K562 (cell line): Measurements from ENCODE around the gene HOPX. TPM values are rescaled to one million over a fixed set of nuclear protein-coding genes. Genes with fewer than 3 reads are reported as not detected.
"Not testable (repeated sequence)": the region's sequence is repeated elsewhere in the genome, so short reads cannot be mapped to it uniquely, and the experiment has no call there.

Source experiments
- ATAC-seq: fragments of 200-7000 bp; cut with Tn5 transposase; 3 replicates; pipeline ENCODE4 v1.9.1; 2020; ENCODE audit warnings: moderate library complexity
- BruUV-seq: library from RNA; stranded (reverse); fragments of 400-500 nt; replicated peaks from 2 replicates; lab custom pipeline; 2021; lab: Mats Ljungman, UMichigan
- CTCF ChIA-PET: fragments of 300-600 bp; formaldehyde crosslinking; extraction: SDS; loops from one replicate; lab custom pipeline; 2021; ENCODE audit warnings: low intra/inter-chr PET ratio; lab: Yijun Ruan, JAX
- POLR2A ChIA-PET: fragments of 300-600, 350-650 bp; sonication (Branson Sonifier 250); formaldehyde crosslinking; extraction: SDS; loops from one replicate; lab custom pipeline; 2021; ENCODE audit warnings: antibody characterized with exemption, inconsistent platforms; lab: Yijun Ruan, JAX
- DNase-seq, 4 experiments: peaks; one replicate each; pipeline versions ENCODE4 v3.0.0 to v3.0.0-alpha.2; 2011 to 2018; ENCODE audit warnings: low spot score in 3 of 4, mixed read lengths in 3 of 4; ENCODE audit errors: extremely low read depth in 1 of 4
- FAIRE-seq: peaks from 2 replicates; lab custom pipeline; 2011; peaks lifted over from hg19 to GRCh38; lab: Jason Lieb, UNC
- H2AFZ ChIP-seq: 2 replicates; pipeline ENCODE4 v1.6.0; 2011; ENCODE audit warnings: low read depth, low read length, control low read depth, inconsistent platforms
- H3K27ac ChIP-seq: fragments of 200-600 bp; 3 replicates; pipeline ENCODE4 v1.8.0; 2011; ENCODE audit warnings: low read depth, mild to moderate bottlenecking, control low read depth, inconsistent platforms, low read length, moderate library complexity, mixed read lengths; ENCODE audit errors: extremely low read depth
- H3K27me3 ChIP-seq, 2 experiments: fragments of 300-600 bp in 1 of 2; 2 replicates in 1 of 2; 3 replicates in 1 of 2; pipeline versions ENCODE4 v1.6.0 to v1.8.0; 2011; ENCODE audit warnings: inconsistent platforms in 2 of 2, low read length in 2 of 2, mild to moderate bottlenecking in 1 of 2, mixed read lengths in 1 of 2, moderate library complexity in 1 of 2; ENCODE audit not compliant: control insufficient read depth in 2 of 2, insufficient read depth in 2 of 2
- H3K36me3 ChIP-seq: fragments of 300-600 bp; 3 replicates; pipeline ENCODE4 v1.8.0; 2011; ENCODE audit warnings: mild to moderate bottlenecking, low read length, inconsistent platforms; ENCODE audit not compliant: control insufficient read depth, insufficient read depth
- H3K4me1 ChIP-seq, 2 experiments: fragments of 200-600 bp in 1 of 2; replicated peaks in 1 of 2; 2 replicates in 1 of 2; 3 replicates in 1 of 2; pipeline versions ENCODE4 v1.5.1 to v1.8.0; 2011; ENCODE audit warnings: inconsistent platforms in 2 of 2, low read length in 2 of 2, mild to moderate bottlenecking in 1 of 2, mixed read lengths in 1 of 2, moderate library complexity in 1 of 2; ENCODE audit not compliant: control insufficient read depth in 2 of 2, insufficient read depth in 2 of 2
- H3K4me2 ChIP-seq: 2 replicates; pipeline ENCODE4 v1.6.1; 2011; ENCODE audit warnings: low read length, control low read depth, inconsistent platforms, mixed read lengths; ENCODE audit not compliant: insufficient read depth
- H3K4me3 ChIP-seq: fragments of 200-600 bp; sonication (generic), shearing (Covaris generic); 2 replicates; pipeline ENCODE4 v1.5.1; 2016; ENCODE audit warnings: control low read depth, inconsistent platforms
- H3K79me2 ChIP-seq: fragments of 200-600 bp; 3 replicates; pipeline ENCODE4 v1.8.0; 2011; ENCODE audit warnings: low read length, inconsistent platforms; ENCODE audit not compliant: control insufficient read depth, insufficient read depth
- H3K9ac ChIP-seq, 2 experiments: 2 replicates each; pipeline versions ENCODE4 v1.6.0 to v1.6.1; 2011; ENCODE audit warnings: low read depth in 2 of 2, low read length in 2 of 2, control low read depth in 1 of 2, inconsistent platforms in 1 of 2, mild to moderate bottlenecking in 1 of 2, mixed read lengths in 1 of 2; ENCODE audit not compliant: insufficient read depth in 1 of 2
- H3K9me1 ChIP-seq: one replicate; pipeline ENCODE4 v1.6.0; 2011; ENCODE audit warnings: inconsistent platforms, mild to moderate bottlenecking, low read length, moderate library complexity; ENCODE audit not compliant: control insufficient read depth, insufficient read depth
- H3K9me3 ChIP-seq: replicated peaks from 2 replicates; pipeline ENCODE4 v1.5.1; 2011; ENCODE audit warnings: low read depth, low read length, inconsistent platforms; ENCODE audit not compliant: control insufficient read depth, insufficient read depth
- H4K20me1 ChIP-seq: replicated peaks from 2 replicates; pipeline ENCODE4 v1.6.1; 2011; ENCODE audit warnings: low read length, inconsistent platforms, mixed read lengths; ENCODE audit not compliant: control insufficient read depth, insufficient read depth
- BCL6 ChIP-seq: fragments of 250-450 bp; sonication (Bioruptor Pico); IDR thresholded peaks from 2 replicates; pipeline ENCODE4 v1.4.0; 2020
- HIVEP1 ChIP-seq: fragments of 250-450 bp; sonication (Bioruptor Pico); IDR thresholded peaks from 2 replicates; pipeline ENCODE4 v1.4.0; 2020; ENCODE audit warnings: mild to moderate bottlenecking
- NCOA2 ChIP-seq, 2 experiments: fragments of 450-650 bp; IDR thresholded peaks; 2 replicates each; pipeline ENCODE4 v1.6.1; 2018; ENCODE audit warnings: mild to moderate bottlenecking in 2 of 2, moderate library complexity in 1 of 2; ENCODE audit not compliant: partially characterized antibody in 2 of 2
- RUNX1 ChIP-seq: sonication (generic); IDR thresholded peaks from 2 replicates; pipeline ENCODE4 v1.6.1; 2016; ENCODE audit warnings: antibody characterized with exemption, low read depth
- ZNF318 ChIP-seq, 2 experiments: fragments of 450-650 bp; IDR thresholded peaks; 2 replicates each; pipeline ENCODE4 v1.6.1; 2016; ENCODE audit warnings: mild to moderate bottlenecking in 2 of 2, borderline replicate concordance in 1 of 2, low read depth in 1 of 2, moderate library complexity in 1 of 2
- ZNF408 ChIP-seq: fragments of 250-450 bp; sonication (Bioruptor Pico); IDR thresholded peaks from 2 replicates; pipeline ENCODE4 v1.4.0; 2020; ENCODE audit warnings: low read depth, mild to moderate bottlenecking, moderate library complexity
- WGBS: fragments of 100-300 bp; shearing (Covaris generic); methylation state at CpG from one replicate; pipeline ENCODE4 v1.1.6; 2016; ENCODE audit warnings: low coverage, mixed read lengths; ENCODE audit not compliant: insufficient coverage; ENCODE audit errors: missing lambda C conversion rate; 5-methylcytosine and 5-hydroxymethylcytosine counted together
- in situ Hi-C: fragments of 300-500 bp; cut with MboI; formaldehyde crosslinking; loops from 4 replicates; pipeline ENCODE4 v1.15.0; 2018; ENCODE audit warnings: inconsistent platforms, mixed read lengths
- intact Hi-C: fragments of 100-400 bp; cut with micrococcal nuclease; formaldehyde crosslinking; loops from 2 replicates; pipeline ENCODE4 v1.14.2; 2022
- polyA plus RNA-seq, 8 experiments: library from polyadenylated mRNA; depleted of rRNA in 4 of 8; stranded (reverse) in 5 of 8; unstranded in 3 of 8; fragments of >200 nt; fragmentation: Nextera tagmentation in 2 of 8; fragmentation: Illumina TruSeq in 1 of 8; extraction: Ambion mirVana in 2 of 8; extraction: Trizol in 1 of 8; gene quantifications; 2 replicates each; pipeline versions ENCODE4 v1.2.1 to v1.2.3, GENCODE V29; 2011 to 2014; ENCODE audit warnings: inconsistent platforms in 1 of 8, missing spikeins in 1 of 8
- total RNA-seq, 7 experiments: library from RNA; depleted of rRNA in 6 of 7; stranded (reverse); fragments of >200 nt in 6 of 7; fragmentation: Illumina TruSeq in 2 of 7; extraction: Trizol in 2 of 7; gene quantifications; 2 replicates each; pipeline versions ENCODE4 v1.2.1 to v1.2.3, GENCODE V29; 2011 to 2021; ENCODE audit warnings: low replicate concordance in 1 of 7

HOPX gene
- total and polyA plus RNA-seq, 9 of the 15 experiments (the other 6 are each of a cell fraction or from before 2014, with no cell fraction given) = 0.24 TPM; not detected in 8

GRCh38 chr4:56607926-56608325 lies 73.2 kb downstream of the HOPX start (continued):
- TF ChIP-seq ZNF318 (IDR thresholded peaks at IDR 0.05; ENCODE audit: borderline replicate concordance in 1 of 2, low read depth in 1 of 2) = no peak

- intact Hi-C loops = no loop called here
- TF ChIP-seq NCOA2 (IDR thresholded peaks at IDR 0.05; ENCODE audit: partially characterized antibody in 2 of 2) = no peak
- no peak for TF ChIP-seq BCL6 (CRISPR knock-in tag)
- no peak for TF ChIP-seq RUNX1
- no peak for TF ChIP-seq HIVEP1 (CRISPR knock-in tag)
- TF ChIP-seq ZNF408 (CRISPR knock-in tag) = no peak
- FAIRE-seq (no peak), ATAC-seq (no peak), DNase-seq (no peak)
- Histone ChIP-seq H3K4me2 (no peak overlapping the region), H3K36me3 (no peaks in the 10 kb centered on the region), H3K27ac (no peak overlapping the region), H3K9me3 (no peaks in the 10 kb centered on the region), H3K9me1 (no peaks in the 10 kb centered on the region), H3K79me2 (no peaks in the 10 kb centered on the region), H3K27me3 (peaks cover 6 to 9% of the 10 kb centered on the region in 2 experiments; a peak in 2 of 5 replicates), H2AFZ (no peak overlapping the region), H3K4me3 (no peak overlapping the region), H3K9ac (no peak overlapping the region), H4K20me1 (no peaks in the 10 kb centered on the region), H3K4me1 (no peaks in the 10 kb centered on the region)
- ChIA-PET CTCF (no interaction called here), POLR2A (no interaction called here)
- WGBS = 3% methylated on average over 3 of the region's 3 CpGs
- in situ Hi-C loops = no loop called here
- no TSS peak for BruUV-seq
Measured at GRCh38 chr4:56606385-56606784, 74.7 kb downstream of the HOPX start.

- BruUV-seq, H3K27me3 ChIP-seq, H2AFZ ChIP-seq, intact Hi-C loops, H3K79me2 ChIP-seq, DNase-seq, H3K9me3 ChIP-seq, H4K20me1 ChIP-seq, CTCF ChIA-PET, H3K36me3 ChIP-seq, FAIRE-seq, in situ Hi-C loops, H3K27ac ChIP-seq, H3K4me2 ChIP-seq, H3K9me1 ChIP-seq, H3K4me1 ChIP-seq, H3K4me3 ChIP-seq, ATAC-seq, H3K9ac ChIP-seq: not testable (repeated sequence)
- WGBS = 0% methylated on average over 4 of the region's 4 CpGs
- POLR2A ChIA-PET = interaction anchor here (0.6 kb wide), 1 partner anchor 27 kb away, joined by 3 read pairs; no protein-coding TSS in a partner anchor
Measured at GRCh38 chr4:56605464-56605863, 75.6 kb downstream of the HOPX start.
